Measurements from ENCODE around the gene NUDT22.
A peak's percentile ranks its signal among the peaks of the same experiment; 100 is the strongest.
"Not testable (repeated sequence)": the region's sequence is repeated elsewhere in the genome, so short reads cannot be mapped to it uniquely, and the experiment has no call there.

NUDT22 gene

GRCh38 chr11:64245401-64245796, 19.3 kb downstream of the NUDT22 start:
- DNase-seq = no peak

GRCh38 chr11:64245797-64246620, 19.9 kb downstream of the NUDT22 start:
- peak; percentile 94 for DNase-seq

GRCh38 chr11:64246621-64246870, 20.5 kb downstream of the NUDT22 start:
- DNase-seq = not testable (repeated sequence)

- DNase-seq = peak; percentile 87
Observed at GRCh38 chr11:64246871-64247728, 21.0 kb downstream of the NUDT22 start, which contains the start of gene PPP1R14B. TSS of gene PPP1R14B (minus strand) at chr11:64246943. CDS start at chr11:64246673, 270 bp downstream.

- DNase-seq = no peak
Observed at GRCh38 chr11:64247729-64248531, 21.9 kb downstream of the NUDT22 start.

GRCh38 chr11:64248578-64248977, 22.5 kb downstream of the NUDT22 start:
- DNase-seq = no peak

- DNase-seq = no peak
Observed at GRCh38 chr11:64249038-64249437, 23.0 kb downstream of the NUDT22 start.

- no peak for DNase-seq
Observed at GRCh38 chr11:64249563-64250414, 23.7 kb downstream of the NUDT22 start.

GRCh38 chr11:64250415-64251015, 24.4 kb downstream of the NUDT22 start:
- DNase-seq = no peak

GRCh38 chr11:64251016-64251752, 25.1 kb downstream of the NUDT22 start, which contains the start of gene PLCB3:
TSS of gene PLCB3 (plus strand) at chr11:64251530. CDS start at chr11:64251650, 120 bp downstream.
- peak; percentile 36 for DNase-seq

- DNase-seq = no peak
Observed at GRCh38 chr11:64251753-64252002, 25.6 kb downstream of the NUDT22 start.

GRCh38 chr11:64252003-64252872, 26.2 kb downstream of the NUDT22 start:
- no peak for DNase-seq

- no peak for DNase-seq
Observed at GRCh38 chr11:64253043-64253442, 27.0 kb downstream of the NUDT22 start.

- no peak for DNase-seq
Observed at GRCh38 chr11:64253481-64253880, 27.4 kb downstream of the NUDT22 start.

- DNase-seq = no peak
Observed at GRCh38 chr11:64254326-64254725, 28.3 kb downstream of the NUDT22 start.

- no peak for DNase-seq
Observed at GRCh38 chr11:64255135-64256128, 29.4 kb downstream of the NUDT22 start.

- no peak for DNase-seq
Observed at GRCh38 chr11:64256300-64256699, 30.2 kb downstream of the NUDT22 start.

GRCh38 chr11:64258356-64258755, 32.3 kb downstream of the NUDT22 start:
- no peak for DNase-seq

GRCh38 chr11:64258946-64259532, 33.0 kb downstream of the NUDT22 start:
- DNase-seq = no peak

All from fibroblast of upper back skin (primary cell).